H9 (cell line): ENCODE data around the gene INO80. TPM values are rescaled to one million over a fixed set of nuclear protein-coding genes. Genes with fewer than 3 reads are reported as not detected.

ENCODE experiments used
- DNase-seq: peaks from one replicate; pipeline ENCODE4 v3.0.0-alpha.2; 2017
- H2AFZ ChIP-seq: one replicate; pipeline ENCODE4 v1.6.1; 2013; ENCODE audit warnings: mild to moderate bottlenecking, low read length, control low read depth, moderate library complexity
- H2AK5ac ChIP-seq: 2 replicates; pipeline ENCODE4 v1.6.1; 2013; ENCODE audit warnings: low read length, control low read depth, mixed read lengths; ENCODE audit not compliant: insufficient read length
- H2BK120ac ChIP-seq: one replicate; pipeline ENCODE4 v1.6.1; 2013; ENCODE audit warnings: low read depth, mild to moderate bottlenecking, low read length, control low read depth, inconsistent platforms; ENCODE audit not compliant: poor library complexity, severe bottlenecking
- H2BK12ac ChIP-seq: 2 replicates; pipeline ENCODE4 v1.6.1; 2013; ENCODE audit warnings: low read length, control low read depth, mixed read lengths, low read depth; ENCODE audit not compliant: insufficient read length
- H2BK15ac ChIP-seq: 2 replicates; pipeline ENCODE4 v1.6.1; 2013; ENCODE audit warnings: low read depth, low read length, control low read depth
- H2BK20ac ChIP-seq: one replicate; pipeline ENCODE4 v1.6.1; 2013; ENCODE audit warnings: low read depth, mild to moderate bottlenecking, low read length, control low read depth, inconsistent platforms; ENCODE audit not compliant: poor library complexity, severe bottlenecking
- H2BK5ac ChIP-seq: 2 replicates; pipeline ENCODE4 v1.6.1; 2013; ENCODE audit warnings: low read length, control low read depth, mixed read lengths; ENCODE audit not compliant: insufficient read length
- H3K14ac ChIP-seq: 2 replicates; pipeline ENCODE4 v1.6.1; 2013; ENCODE audit warnings: low read length, control low read depth; ENCODE audit not compliant: insufficient read depth
- H3K18ac ChIP-seq: 2 replicates; pipeline ENCODE4 v1.6.1; 2013; ENCODE audit warnings: low read depth, mild to moderate bottlenecking, mixed read lengths, low read length, control low read depth; ENCODE audit not compliant: insufficient read length
- H3K23ac ChIP-seq: 2 replicates; pipeline ENCODE4 v1.6.1; 2013; ENCODE audit warnings: low read length, control low read depth, mixed read lengths, low read depth; ENCODE audit not compliant: insufficient read length
- H3K23me2 ChIP-seq: 2 replicates; pipeline ENCODE4 v1.6.1; 2013; ENCODE audit warnings: low read depth, mild to moderate bottlenecking, mixed read lengths, low read length, control low read depth; ENCODE audit not compliant: insufficient read length, poor library complexity, severe bottlenecking
- H3K27ac ChIP-seq: 2 replicates; pipeline ENCODE4 v1.5.1; 2013; ENCODE audit warnings: low read length, control low read depth, mixed read lengths, low read depth; ENCODE audit not compliant: insufficient read length
- H3K27me3 ChIP-seq: 2 replicates; pipeline ENCODE4 v1.6.1; 2013; ENCODE audit warnings: low read length, control low read depth, inconsistent platforms; ENCODE audit not compliant: insufficient read depth
- H3K4ac ChIP-seq: 2 replicates; pipeline ENCODE4 v1.6.1; 2013; ENCODE audit warnings: low read depth, mild to moderate bottlenecking, control low read depth, inconsistent platforms, low read length, moderate library complexity
- H3K4me1 ChIP-seq: 2 replicates; pipeline ENCODE4 v1.6.1; 2013; ENCODE audit warnings: low read length, control low read depth, inconsistent platforms; ENCODE audit not compliant: insufficient read depth
- H3K4me2 ChIP-seq: 2 replicates; pipeline ENCODE4 v1.6.1; 2013; ENCODE audit warnings: low read length, control low read depth, mixed read lengths; ENCODE audit not compliant: insufficient read length, insufficient read depth
- H3K56ac ChIP-seq: 2 replicates; pipeline ENCODE4 v1.6.1; 2013; ENCODE audit warnings: low read depth, mild to moderate bottlenecking, mixed read lengths, low read length, control low read depth; ENCODE audit not compliant: insufficient read length
- H3K79me1 ChIP-seq: 2 replicates; pipeline ENCODE4 v1.6.1; 2013; ENCODE audit warnings: low read depth, mild to moderate bottlenecking, moderate library complexity, low read length, control low read depth, inconsistent platforms; ENCODE audit not compliant: insufficient read depth, poor library complexity, severe bottlenecking
- H3K79me2 ChIP-seq: 2 replicates; pipeline ENCODE4 v1.6.1; 2013; ENCODE audit warnings: low read length, control low read depth, inconsistent platforms; ENCODE audit not compliant: insufficient read depth
- H3K9ac ChIP-seq: 2 replicates; pipeline ENCODE4 v1.6.1; 2013; ENCODE audit warnings: low read length, control low read depth, mixed read lengths; ENCODE audit not compliant: insufficient read length; ENCODE audit errors: extremely low read depth
- H3K9me3 ChIP-seq: one replicate; pipeline ENCODE4 v1.6.1; 2013; ENCODE audit warnings: low read depth, low read length, inconsistent platforms; ENCODE audit not compliant: control insufficient read depth
- H3T11ph ChIP-seq: one replicate; pipeline ENCODE4 v1.6.1; 2013; ENCODE audit warnings: mild to moderate bottlenecking, low read length, control low read depth, inconsistent platforms
- H4K20me1 ChIP-seq: one replicate; pipeline ENCODE4 v1.6.1; 2013; ENCODE audit not compliant: control insufficient read depth, insufficient read length, insufficient read depth
- H4K5ac ChIP-seq: 2 replicates; pipeline ENCODE4 v1.6.1; 2013; ENCODE audit warnings: low read depth, mild to moderate bottlenecking, mixed read lengths, low read length, control low read depth; ENCODE audit not compliant: insufficient read length
- H4K8ac ChIP-seq: replicated peaks from 2 replicates; pipeline ENCODE4 v1.6.1; 2013; ENCODE audit warnings: low read length, control low read depth, mixed read lengths, low read depth; ENCODE audit not compliant: insufficient read length
- H4K91ac ChIP-seq: 2 replicates; pipeline ENCODE4 v1.6.1; 2013; ENCODE audit warnings: low read depth, mild to moderate bottlenecking, moderate library complexity, mixed read lengths, low read length, control low read depth; ENCODE audit not compliant: insufficient read length
- H3K27ac Mint-ChIP-seq, 3 experiments: 2 replicates in 2 of 3; 3 replicates in 1 of 3; pipeline ENCODE4 v1.8.0; 2020 to 2021; ENCODE audit warnings: mixed read lengths in 3 of 3, mild to moderate bottlenecking in 1 of 3, moderate library complexity in 1 of 3
- H3K27me3 Mint-ChIP-seq: 2 replicates; pipeline ENCODE4 v1.8.0; 2021; ENCODE audit warnings: low read depth, mild to moderate bottlenecking, moderate library complexity, mixed read lengths
- H3K36me3 Mint-ChIP-seq, 3 experiments: 2 replicates in 2 of 3; 3 replicates in 1 of 3; pipeline ENCODE4 v1.8.0; 2020 to 2021; ENCODE audit warnings: low read depth in 3 of 3, mixed read lengths in 3 of 3; ENCODE audit not compliant: insufficient read depth in 1 of 3
- H3K4me1 Mint-ChIP-seq, 2 experiments: 2 replicates each; pipeline ENCODE4 v1.8.0; 2020; ENCODE audit warnings: mixed read lengths in 2 of 2
- H3K4me3 Mint-ChIP-seq, 2 experiments: 2 replicates in 1 of 2; 3 replicates in 1 of 2; pipeline ENCODE4 v1.8.0; 2020 to 2021; ENCODE audit warnings: mild to moderate bottlenecking in 2 of 2, mixed read lengths in 2 of 2, moderate library complexity in 1 of 2
- H3K9me3 Mint-ChIP-seq, 2 experiments: 2 replicates in 1 of 2; 3 replicates in 1 of 2; pipeline ENCODE4 v1.8.0; 2020; ENCODE audit warnings: mild to moderate bottlenecking in 2 of 2, mixed read lengths in 2 of 2, moderate library complexity in 1 of 2
- total RNA-seq: library from RNA; stranded (reverse); gene quantifications from 2 replicates; pipeline ENCODE4 v1.2.1, GENCODE V29; 2021
- TF ChIP-seq, protein P1 (sequence below): fragments of 200-600 bp; sonication (generic); conservative IDR thresholded peaks from 3 replicates; pipeline ENCODE4 v1.8.0; 2021; ENCODE audit warnings: antibody characterized with exemption, mild to moderate bottlenecking

INO80 gene
- total RNA-seq, 1 experiment from 2014 or later = 29.2 TPM

DNA sequence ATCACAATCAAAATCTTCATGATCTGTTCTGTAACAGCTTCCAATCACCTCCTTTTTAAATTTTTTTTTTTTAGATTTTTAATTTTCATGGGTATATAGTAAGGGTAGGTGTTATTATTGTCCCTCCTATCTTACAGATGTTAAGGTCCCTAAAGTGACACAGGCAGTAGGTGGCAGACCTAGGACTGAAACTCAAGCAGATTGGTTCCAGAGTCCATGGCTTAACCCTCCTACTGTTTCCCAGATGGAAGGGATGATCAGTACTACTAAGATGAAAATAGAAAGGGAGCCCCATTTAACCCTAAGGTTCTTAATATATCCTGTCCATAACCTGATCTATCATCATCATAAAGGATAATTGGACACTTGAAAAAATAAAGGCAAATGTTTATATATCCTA lies 105.7 kb downstream of the INO80 start:
- Histone ChIP-seq H2BK15ac (no peak overlapping the region), H3K56ac (no peak overlapping the region), H3K23me2 (no peaks in the 10 kb centered on the region), H2BK20ac (no peak overlapping the region), H3K27ac (no peak overlapping the region), H4K8ac (no peak overlapping the region), H3K4me1 (no peaks in the 10 kb centered on the region), H4K5ac (no peak overlapping the region), H3K4me2 (no peak overlapping the region), H3K79me2 (no peaks in the 10 kb centered on the region), H2BK5ac (no peak overlapping the region), H3K9ac (no peak overlapping the region), H2AK5ac (no peak overlapping the region), H3K18ac (no peak overlapping the region), H3K9me3 (no peaks in the 10 kb centered on the region), H2BK12ac (no peak overlapping the region), H3K23ac (no peak overlapping the region), H4K91ac (no peak overlapping the region), H3T11ph (no peak overlapping the region), H4K20me1 (no peaks in the 10 kb centered on the region), H3K14ac (no peak overlapping the region), H2BK120ac (no peak overlapping the region), H3K79me1 (no peaks in the 10 kb centered on the region), H2AFZ (no peak overlapping the region), H3K4ac (no peak overlapping the region), H3K27me3 (no peaks in the 10 kb centered on the region)
- Mint-ChIP-seq H3K9me3 (no peaks in the 10 kb centered on the region), H3K4me3 (no peak overlapping the region), H3K27me3 (no peaks in the 10 kb centered on the region), H3K4me1 (no peaks in the 10 kb centered on the region), H3K27ac (no peak overlapping the region), H3K36me3 (peaks cover 8 to 34% (median 12%) of the 10 kb centered on the region in 3 experiments; a peak in 4 of 7 replicates)
- TF ChIP-seq, protein P1, sequence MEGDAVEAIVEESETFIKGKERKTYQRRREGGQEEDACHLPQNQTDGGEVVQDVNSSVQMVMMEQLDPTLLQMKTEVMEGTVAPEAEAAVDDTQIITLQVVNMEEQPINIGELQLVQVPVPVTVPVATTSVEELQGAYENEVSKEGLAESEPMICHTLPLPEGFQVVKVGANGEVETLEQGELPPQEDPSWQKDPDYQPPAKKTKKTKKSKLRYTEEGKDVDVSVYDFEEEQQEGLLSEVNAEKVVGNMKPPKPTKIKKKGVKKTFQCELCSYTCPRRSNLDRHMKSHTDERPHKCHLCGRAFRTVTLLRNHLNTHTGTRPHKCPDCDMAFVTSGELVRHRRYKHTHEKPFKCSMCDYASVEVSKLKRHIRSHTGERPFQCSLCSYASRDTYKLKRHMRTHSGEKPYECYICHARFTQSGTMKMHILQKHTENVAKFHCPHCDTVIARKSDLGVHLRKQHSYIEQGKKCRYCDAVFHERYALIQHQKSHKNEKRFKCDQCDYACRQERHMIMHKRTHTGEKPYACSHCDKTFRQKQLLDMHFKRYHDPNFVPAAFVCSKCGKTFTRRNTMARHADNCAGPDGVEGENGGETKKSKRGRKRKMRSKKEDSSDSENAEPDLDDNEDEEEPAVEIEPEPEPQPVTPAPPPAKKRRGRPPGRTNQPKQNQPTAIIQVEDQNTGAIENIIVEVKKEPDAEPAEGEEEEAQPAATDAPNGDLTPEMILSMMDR = no peak
- no peak for DNase-seq
